ENCODE measurements around the gene NGF. TPM values are rescaled to one million over a fixed set of nuclear protein-coding genes. Genes with fewer than 3 reads are reported as not detected.
"Not testable (repeated sequence)": the region's sequence is repeated elsewhere in the genome, so short reads cannot be mapped to it uniquely, and the experiment has no call there.

Gene NGF
- total RNA-seq, result not detected

DNA sequence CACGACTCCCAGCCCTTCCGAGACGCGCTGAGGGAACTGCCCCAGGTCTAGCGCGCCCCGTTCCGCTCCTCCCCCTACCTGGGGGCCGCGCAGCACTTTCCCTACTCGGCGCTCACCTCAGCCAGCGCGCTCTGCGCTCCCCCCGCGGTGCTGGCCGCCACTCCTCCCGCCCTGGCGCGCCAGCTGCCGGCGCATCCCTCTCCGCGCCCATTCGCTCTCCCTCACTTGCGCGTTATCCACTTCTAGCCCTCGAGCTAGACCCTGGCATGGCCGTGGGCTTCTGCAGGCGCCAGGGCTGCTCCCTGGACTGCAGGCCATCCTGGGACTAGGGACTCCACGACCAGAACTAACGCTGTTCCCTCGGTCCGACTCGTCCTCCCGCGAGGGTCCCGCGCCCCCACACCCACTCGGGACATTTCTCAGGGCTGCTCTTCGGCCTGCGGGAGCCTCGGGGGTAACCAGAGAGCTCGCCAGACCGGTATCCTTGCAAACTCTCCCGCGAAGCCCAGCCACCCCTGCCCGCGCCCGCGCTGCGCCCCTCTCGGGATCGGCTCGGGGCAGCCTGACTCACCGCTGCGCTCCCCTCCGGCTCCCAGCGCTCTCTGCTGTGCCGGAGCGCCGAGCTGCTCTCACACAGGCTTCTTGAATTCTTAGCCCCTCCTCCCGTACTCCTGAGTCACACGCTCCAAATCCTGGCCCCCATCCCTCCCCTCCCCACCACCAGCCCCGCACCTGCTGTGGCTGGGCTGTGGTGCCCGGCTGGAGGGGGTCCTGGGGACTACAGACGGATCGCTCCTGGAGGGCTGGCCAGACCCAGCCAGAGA, at the start of gene NGF:
TSS of gene NGF (minus strand) at position 617 of the 824 bp plus-strand sequence. CDS start 51,454 bp downstream, outside the sequence.
- H3K27me3 Mint-ChIP-seq, result peaks cover 26% of the 10 kb centered on the region
- no peak within 1 kb of the TSS for H3K27ac Mint-ChIP-seq
- H3K4me3 Mint-ChIP-seq, result no peak within 1 kb of the TSS
- H3K36me3 Mint-ChIP-seq, result no peaks in the 10 kb centered on the region
- no peak for ATAC-seq (ENCODE audit: low read depth)
- no peaks in the 10 kb centered on the region for H3K9me3 Mint-ChIP-seq
- H3K4me1 Mint-ChIP-seq, result no peaks in the 10 kb centered on the region
- POLR2A ChIA-PET, result no interaction called here
- no peak for DNase-seq

DNA sequence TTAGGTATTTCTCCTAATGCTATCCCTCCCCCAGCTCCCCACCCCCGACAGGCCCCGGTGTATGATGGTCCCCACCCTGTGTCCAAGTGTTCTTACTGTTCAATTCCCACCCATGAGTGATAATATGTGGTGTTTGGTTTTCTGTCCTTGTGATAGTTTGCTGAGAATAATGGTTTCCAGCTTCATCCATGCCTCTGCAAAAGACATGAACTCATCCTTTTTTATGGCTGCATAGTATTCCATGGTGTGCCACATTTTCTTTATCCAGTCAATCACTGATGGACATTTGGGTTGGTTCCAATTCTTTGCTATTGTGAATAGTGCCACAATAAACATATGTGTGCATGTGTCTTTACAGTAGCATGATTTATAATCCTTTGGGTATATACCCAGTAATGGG, 45.4 kb upstream of the NGF start:
- POLR2A ChIA-PET, result not testable (repeated sequence)

DNA sequence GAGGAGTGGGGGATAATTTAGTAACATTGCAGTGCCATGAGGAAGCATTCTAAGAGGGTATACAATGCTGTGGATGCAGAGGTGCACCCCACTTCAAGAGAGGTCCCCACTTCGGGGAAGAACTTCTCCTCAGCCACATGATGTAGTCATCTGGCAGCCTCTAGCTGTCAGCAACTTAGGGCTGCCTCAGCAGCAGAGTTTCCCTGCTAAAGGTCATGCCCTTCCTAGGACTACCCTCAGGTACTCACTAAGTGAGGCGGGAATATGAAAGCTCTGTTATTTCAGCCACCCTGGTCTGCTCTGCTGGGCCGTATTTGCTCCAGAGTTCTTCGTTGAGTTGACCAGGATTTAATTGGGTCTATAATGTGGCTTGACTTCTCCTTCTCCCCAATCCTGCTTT, 41.9 kb upstream of the NGF start:
- POLR2A ChIA-PET, result no interaction called here
- Mint-ChIP-seq H3K36me3 (no peaks in the 10 kb centered on the region), H3K27me3 (peaks cover 6% of the 10 kb centered on the region), H3K4me3 (no peak overlapping the region), H3K4me1 (no peaks in the 10 kb centered on the region), H3K27ac (no peak overlapping the region), H3K9me3 (peaks cover 4% of the 10 kb centered on the region)
- DNase-seq (no peak), ATAC-seq (ENCODE audit: low read depth) (no peak)

More for the DNA sequence above, 45.4 kb upstream of the NGF start:
- H3K4me3 Mint-ChIP-seq; H3K27ac Mint-ChIP-seq; H3K9me3 Mint-ChIP-seq; ATAC-seq (ENCODE audit: low read depth); H3K27me3 Mint-ChIP-seq; DNase-seq; H3K36me3 Mint-ChIP-seq; H3K4me1 Mint-ChIP-seq: not testable (repeated sequence)

DNA sequence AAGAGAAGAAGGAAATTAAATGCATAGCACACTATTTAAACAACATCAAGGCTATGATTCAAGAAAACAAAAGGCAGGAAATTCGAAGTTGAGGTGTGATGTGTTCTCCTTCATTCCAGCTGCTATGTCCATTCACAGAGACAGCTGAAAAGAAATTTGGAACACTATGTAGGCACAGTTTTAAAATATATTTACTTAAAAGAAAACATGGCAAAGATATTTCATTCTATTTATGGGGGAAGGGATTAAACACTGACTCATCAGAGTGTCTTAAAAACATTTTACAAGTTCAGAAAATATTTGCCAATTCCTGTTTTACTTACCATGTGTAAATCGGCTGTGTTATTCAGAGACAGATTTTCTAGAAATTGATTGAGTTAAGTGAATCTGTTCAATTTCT, 39.4 kb upstream of the NGF start:
- DNase-seq (no peak), ATAC-seq (ENCODE audit: low read depth) (no peak)
- H3K36me3 Mint-ChIP-seq, result no peaks in the 10 kb centered on the region
- POLR2A ChIA-PET, result no interaction called here
- no peak overlapping the region for H3K27ac Mint-ChIP-seq
- H3K4me3 Mint-ChIP-seq, result no peak overlapping the region
- H3K4me1 Mint-ChIP-seq, result no peaks in the 10 kb centered on the region
- H3K27me3 Mint-ChIP-seq, result peaks cover 5% of the 10 kb centered on the region
- H3K9me3 Mint-ChIP-seq, result no peaks in the 10 kb centered on the region

DNA sequence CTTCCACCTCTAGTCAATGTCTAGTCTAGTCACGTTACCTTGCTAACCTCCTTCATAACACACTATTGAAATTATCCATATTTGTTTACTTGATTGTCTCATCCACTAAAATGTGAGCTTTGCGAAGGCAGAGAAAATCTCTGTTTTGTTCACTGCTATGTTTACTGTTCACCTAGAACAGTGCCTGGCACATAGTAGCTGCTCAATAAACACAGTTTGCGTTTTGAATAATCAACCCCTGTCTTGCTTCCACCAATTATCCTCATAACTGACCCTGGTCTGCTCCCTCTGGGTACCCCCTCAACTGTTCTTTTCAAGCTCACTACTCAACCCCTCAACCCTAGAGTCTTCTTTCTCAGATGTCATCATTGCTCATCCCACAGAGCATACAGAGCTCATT, 36.5 kb upstream of the NGF start:
- POLR2A ChIA-PET, result no interaction called here
- DNase-seq, result no peak
- Mint-ChIP-seq H3K36me3 (no peaks in the 10 kb centered on the region), H3K27me3 (no peaks in the 10 kb centered on the region), H3K4me3 (no peak overlapping the region), H3K9me3 (no peaks in the 10 kb centered on the region), H3K27ac (no peak overlapping the region), H3K4me1 (no peaks in the 10 kb centered on the region)
- ATAC-seq (ENCODE audit: low read depth), result no peak

DNA sequence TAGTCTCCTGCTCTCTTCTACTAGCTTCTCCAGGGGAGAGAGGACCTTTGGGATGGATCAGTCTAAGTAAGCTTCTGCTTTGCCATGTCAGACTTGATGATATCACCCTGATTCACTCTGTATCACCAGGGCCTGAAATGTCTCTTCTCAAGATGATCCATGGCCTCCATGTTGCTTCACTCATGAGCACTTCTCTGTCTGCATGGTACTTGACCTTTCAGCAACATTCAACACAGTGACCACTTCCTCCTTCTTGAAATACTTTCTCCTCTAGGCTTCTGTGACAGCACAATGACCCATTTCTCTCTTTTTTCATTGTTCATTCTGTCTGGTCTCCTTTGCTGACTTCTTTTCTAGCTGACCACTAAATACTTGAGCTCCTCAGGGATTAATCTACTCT, 35.3 kb upstream of the NGF start:
- no peaks in the 10 kb centered on the region for H3K36me3 Mint-ChIP-seq

DNA sequence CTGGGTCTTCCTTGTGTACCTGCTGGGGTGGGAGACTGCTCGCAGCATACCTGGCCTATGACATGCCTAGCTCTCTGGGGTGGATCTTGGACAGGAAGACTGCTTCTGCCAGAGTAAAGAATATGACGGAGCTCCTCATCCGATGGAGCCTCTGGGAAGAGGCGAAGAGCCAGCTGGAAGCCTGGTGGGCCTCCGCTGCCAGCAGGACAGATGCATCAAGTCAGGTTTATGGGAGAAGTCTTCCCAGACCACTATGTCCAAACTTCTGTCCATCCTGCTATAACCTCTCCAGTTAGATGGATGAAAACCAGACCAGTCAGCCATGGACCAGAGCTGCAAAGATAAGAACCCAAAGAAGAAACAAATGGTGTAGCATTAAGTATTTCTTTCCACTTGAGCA, 27.7 kb upstream of the NGF start:
- peaks cover 4% of the 10 kb centered on the region for H3K9me3 Mint-ChIP-seq
- no peaks in the 10 kb centered on the region for H3K4me1 Mint-ChIP-seq
- H3K27me3 Mint-ChIP-seq, result peaks cover 2% of the 10 kb centered on the region
- ATAC-seq (ENCODE audit: low read depth) (no peak), DNase-seq (no peak)
- H3K27ac Mint-ChIP-seq, result no peak overlapping the region
- H3K4me3 Mint-ChIP-seq, result no peak overlapping the region
- POLR2A ChIA-PET, result no interaction called here
- no peaks in the 10 kb centered on the region for H3K36me3 Mint-ChIP-seq

More for the DNA sequence above, 35.3 kb upstream of the NGF start:
- Mint-ChIP-seq H3K4me1 (no peaks in the 10 kb centered on the region), H3K27ac (no peak overlapping the region), H3K9me3 (no peaks in the 10 kb centered on the region), H3K4me3 (no peak overlapping the region), H3K27me3 (no peaks in the 10 kb centered on the region)
- POLR2A ChIA-PET, result no interaction called here
- ATAC-seq (ENCODE audit: low read depth), result no peak
- DNase-seq, result no peak

DNA sequence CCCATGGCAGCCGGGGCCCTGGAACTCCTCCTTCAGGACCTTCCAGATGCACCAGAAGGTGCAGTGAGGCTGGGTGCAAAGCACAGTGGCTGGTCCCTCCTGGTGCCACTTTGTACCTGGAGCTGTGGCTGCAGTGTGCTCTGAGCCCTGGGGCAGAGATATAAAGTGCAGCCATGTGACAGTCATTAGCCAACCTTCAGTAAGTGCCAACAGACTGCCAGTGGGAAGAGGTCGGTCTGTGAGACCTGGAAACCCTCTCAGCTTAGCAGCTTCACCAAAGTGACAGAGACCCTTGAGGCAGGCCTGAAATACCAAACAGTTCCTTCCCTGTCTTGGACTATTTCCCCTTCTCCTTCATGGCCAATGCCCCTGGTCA, 26.7 kb upstream of the NGF start:
- no peaks in the 10 kb centered on the region for H3K36me3 Mint-ChIP-seq
- H3K27me3 Mint-ChIP-seq, result peaks cover 2% of the 10 kb centered on the region
- ATAC-seq (ENCODE audit: low read depth) (no peak), DNase-seq (no peak)
- POLR2A ChIA-PET, result no interaction called here
- H3K4me1 Mint-ChIP-seq, result no peaks in the 10 kb centered on the region
- no peak overlapping the region for H3K4me3 Mint-ChIP-seq
- H3K9me3 Mint-ChIP-seq, result peaks cover 4% of the 10 kb centered on the region
- H3K27ac Mint-ChIP-seq, result no peak overlapping the region

DNA sequence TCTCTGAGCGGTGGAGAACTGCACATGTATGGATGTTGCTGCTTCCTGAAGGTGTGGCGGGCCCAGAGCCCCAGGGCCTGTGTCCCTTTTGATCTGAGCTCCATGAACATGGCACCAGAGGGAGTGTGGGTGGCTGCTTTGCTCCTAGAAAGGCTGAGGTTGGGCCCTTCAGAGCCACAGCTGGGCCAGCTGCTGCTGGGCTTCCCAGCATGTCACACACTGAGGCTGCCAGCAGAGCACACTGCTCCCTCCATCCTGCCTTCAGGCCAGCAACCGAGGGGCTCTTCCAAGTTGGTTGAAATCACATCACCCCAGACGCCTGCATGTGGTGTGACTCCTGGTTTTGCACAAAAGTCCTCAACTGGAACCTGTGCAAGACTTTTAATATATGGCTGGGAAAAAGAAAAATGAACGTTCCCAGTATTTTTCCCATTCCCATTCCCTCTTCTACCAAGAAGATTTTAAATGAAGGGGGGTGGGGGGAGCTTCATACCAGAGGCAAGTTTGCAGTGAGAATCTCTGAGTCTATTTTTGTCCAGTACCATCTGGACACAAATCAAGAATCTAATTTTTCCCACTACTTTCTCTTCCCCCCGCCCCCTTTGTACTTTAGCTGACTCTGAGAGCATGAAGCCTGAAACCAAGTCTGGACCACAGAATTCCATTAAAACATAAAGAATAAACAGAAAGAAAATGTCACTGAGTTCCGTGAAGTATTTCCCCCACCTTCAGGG, 26.2 kb upstream of the NGF start:
- ATAC-seq (ENCODE audit: low read depth) (no peak), DNase-seq (no peak)
- H3K36me3 Mint-ChIP-seq, result no peaks in the 10 kb centered on the region
- peaks cover 2% of the 10 kb centered on the region for H3K27me3 Mint-ChIP-seq
- peaks cover 4% of the 10 kb centered on the region for H3K9me3 Mint-ChIP-seq
- no peak overlapping the region for H3K4me3 Mint-ChIP-seq
- no peaks in the 10 kb centered on the region for H3K4me1 Mint-ChIP-seq
- POLR2A ChIA-PET, result no interaction called here
- no peak overlapping the region for H3K27ac Mint-ChIP-seq

DNA sequence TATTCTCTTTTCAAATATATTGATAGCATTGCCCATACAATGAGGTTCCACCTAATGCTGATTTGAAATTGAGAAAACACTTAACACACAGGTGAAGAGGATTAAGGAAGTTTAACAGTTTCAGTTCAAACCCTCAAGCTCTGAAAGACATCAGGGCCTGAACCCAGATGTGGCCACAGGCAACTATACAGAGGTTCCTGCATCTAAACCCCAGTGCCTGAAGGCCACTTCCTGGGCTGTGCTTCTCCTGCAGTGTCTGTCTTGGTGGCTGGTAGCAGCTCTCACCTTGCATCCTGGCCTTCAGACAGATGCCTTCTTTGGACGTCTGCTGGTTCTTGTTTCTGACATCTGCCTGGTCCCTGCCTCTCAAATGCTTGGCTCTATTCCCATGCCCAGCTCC, 25.1 kb upstream of the NGF start:
- no peak overlapping the region for H3K4me3 Mint-ChIP-seq
- no peak overlapping the region for H3K27ac Mint-ChIP-seq
- H3K9me3 Mint-ChIP-seq, result peaks cover 4% of the 10 kb centered on the region
- no peaks in the 10 kb centered on the region for H3K4me1 Mint-ChIP-seq
- H3K27me3 Mint-ChIP-seq, result peaks cover 2% of the 10 kb centered on the region
- DNase-seq, result no peak
- POLR2A ChIA-PET, result no interaction called here
- H3K36me3 Mint-ChIP-seq, result no peaks in the 10 kb centered on the region
- no peak for ATAC-seq (ENCODE audit: low read depth)

DNA sequence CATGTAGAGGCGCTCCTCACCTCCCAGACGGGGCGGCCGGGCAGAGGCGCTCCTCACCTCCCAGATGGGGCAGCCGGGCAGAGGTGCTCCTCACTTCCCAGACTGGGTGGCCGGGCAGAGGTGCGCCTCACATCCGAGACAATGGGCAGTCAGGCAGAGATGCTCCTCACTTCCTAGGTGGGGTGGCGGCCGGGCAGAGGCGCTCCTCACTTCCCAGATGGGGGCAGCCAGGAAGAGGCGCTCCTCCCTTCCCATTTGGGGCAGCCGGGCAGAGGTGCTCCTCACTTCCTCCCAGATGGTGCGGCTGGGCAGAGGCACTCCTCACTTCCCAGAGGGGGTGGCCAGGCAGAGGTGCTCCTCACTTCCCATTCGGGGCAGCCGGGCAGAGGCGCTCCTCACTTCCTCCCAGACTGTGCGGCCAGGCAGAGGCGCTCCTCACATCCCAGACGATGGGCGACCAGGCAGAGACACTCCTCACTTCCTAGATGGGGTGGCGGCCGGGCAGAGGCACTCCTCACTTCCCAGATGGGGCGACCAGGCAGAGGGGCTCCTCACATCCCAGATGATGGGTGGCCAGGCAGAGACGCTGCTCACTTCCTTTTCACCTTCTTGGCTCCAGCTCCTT, 22.6 kb upstream of the NGF start:
- not testable (repeated sequence) for H3K27me3 Mint-ChIP-seq, H3K27ac Mint-ChIP-seq

DNA sequence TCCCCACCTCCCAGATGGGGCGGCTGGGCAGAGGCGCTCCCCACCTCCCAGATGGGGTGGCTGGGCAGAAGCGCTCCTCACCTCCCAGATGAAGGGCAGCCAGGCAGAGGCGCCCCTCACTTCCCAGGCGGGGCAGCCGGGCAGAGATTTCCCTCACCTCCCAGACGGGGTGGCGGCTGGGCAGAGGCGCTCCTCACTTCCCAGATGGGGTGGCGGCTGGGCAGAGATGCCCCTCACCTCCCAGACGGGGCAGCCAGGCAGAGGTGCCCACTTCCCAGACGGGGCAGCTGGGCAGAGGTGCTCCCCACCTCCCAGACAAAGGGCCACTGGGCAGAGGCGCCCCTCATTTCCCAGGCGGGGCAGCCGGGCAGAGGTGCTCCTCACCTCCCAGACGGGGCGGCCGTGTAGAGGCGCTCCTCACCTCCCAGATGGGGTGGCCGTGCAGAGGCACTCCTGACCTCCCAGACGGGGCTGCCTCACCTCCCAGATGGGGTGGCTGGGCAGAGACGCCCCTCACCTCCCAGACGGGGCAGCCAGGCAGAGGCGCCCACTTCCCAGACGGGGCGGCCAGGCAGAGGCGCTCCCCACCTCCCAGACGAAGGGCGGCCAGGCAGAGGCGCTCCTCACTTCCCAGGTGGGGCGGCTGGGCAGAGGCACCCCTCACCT, 21.9 kb upstream of the NGF start:
- DNase-seq; H3K36me3 Mint-ChIP-seq; H3K4me1 Mint-ChIP-seq; POLR2A ChIA-PET; H3K27me3 Mint-ChIP-seq; H3K4me3 Mint-ChIP-seq; ATAC-seq (ENCODE audit: low read depth); H3K9me3 Mint-ChIP-seq; H3K27ac Mint-ChIP-seq: not testable (repeated sequence)

More for the DNA sequence above, 22.6 kb upstream of the NGF start:
- H3K4me1 Mint-ChIP-seq; H3K4me3 Mint-ChIP-seq; H3K9me3 Mint-ChIP-seq; H3K36me3 Mint-ChIP-seq; POLR2A ChIA-PET; DNase-seq; ATAC-seq (ENCODE audit: low read depth): not testable (repeated sequence)

DNA sequence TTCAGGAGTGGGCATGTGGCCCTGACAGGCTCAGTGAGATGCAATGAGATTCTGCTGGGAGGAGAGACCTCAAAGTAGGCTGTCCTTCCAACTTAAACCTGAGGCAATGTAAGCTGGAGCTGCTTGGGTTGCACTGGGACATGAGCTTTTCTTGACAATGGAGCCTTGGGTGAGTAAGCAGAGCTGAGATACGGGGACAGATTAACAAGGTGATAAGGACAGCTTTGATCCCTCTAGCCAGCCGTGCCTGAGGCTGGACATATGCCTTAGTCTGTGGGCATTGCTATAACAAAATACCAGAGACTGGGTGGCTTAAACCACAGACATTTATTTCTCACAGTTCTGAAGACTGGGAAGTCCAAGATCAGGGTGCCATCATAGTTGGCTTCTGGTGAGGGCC, 18.3 kb upstream of the NGF start:
- no peaks in the 10 kb centered on the region for H3K36me3 Mint-ChIP-seq
- POLR2A ChIA-PET, result no interaction called here
- no peak overlapping the region for H3K27ac Mint-ChIP-seq
- no peak overlapping the region for H3K4me3 Mint-ChIP-seq
- no peaks in the 10 kb centered on the region for H3K27me3 Mint-ChIP-seq
- ATAC-seq (ENCODE audit: low read depth), result no peak
- no peak for DNase-seq
- H3K9me3 Mint-ChIP-seq, result peaks cover 2% of the 10 kb centered on the region
- H3K4me1 Mint-ChIP-seq, result peaks cover 2% of the 10 kb centered on the region

Data from activated naive CD8-positive, alpha-beta T cell treated with anti-CD3 and anti-CD28 coated beads, Interleukin-2, amount 10 ng/mL, durations not matched to agents 7 days and 5 days (primary cell).